ENCODE measurements around the gene LENG8.

DNA sequence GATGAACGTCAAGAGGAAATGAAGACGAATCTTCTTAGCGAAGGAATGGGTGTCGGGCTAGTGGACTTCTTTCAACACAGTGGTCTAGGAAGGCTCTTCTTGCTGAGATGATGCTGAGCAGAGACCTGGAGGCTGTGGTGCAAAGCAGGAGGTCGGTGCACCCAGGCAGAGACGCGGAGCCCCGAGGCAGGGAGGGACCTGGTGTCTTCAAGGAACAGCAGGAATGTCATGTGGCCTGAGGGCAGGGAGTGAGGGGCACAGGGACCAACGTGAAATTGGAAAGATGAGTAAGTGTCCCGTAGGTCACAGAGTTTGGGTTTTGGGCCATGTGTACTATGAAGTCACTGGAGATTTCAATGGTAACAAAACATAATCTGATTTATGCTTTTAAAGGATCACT is 35.5 kb downstream of the LENG8 start:
- TF ChIP-seq, protein P1, sequence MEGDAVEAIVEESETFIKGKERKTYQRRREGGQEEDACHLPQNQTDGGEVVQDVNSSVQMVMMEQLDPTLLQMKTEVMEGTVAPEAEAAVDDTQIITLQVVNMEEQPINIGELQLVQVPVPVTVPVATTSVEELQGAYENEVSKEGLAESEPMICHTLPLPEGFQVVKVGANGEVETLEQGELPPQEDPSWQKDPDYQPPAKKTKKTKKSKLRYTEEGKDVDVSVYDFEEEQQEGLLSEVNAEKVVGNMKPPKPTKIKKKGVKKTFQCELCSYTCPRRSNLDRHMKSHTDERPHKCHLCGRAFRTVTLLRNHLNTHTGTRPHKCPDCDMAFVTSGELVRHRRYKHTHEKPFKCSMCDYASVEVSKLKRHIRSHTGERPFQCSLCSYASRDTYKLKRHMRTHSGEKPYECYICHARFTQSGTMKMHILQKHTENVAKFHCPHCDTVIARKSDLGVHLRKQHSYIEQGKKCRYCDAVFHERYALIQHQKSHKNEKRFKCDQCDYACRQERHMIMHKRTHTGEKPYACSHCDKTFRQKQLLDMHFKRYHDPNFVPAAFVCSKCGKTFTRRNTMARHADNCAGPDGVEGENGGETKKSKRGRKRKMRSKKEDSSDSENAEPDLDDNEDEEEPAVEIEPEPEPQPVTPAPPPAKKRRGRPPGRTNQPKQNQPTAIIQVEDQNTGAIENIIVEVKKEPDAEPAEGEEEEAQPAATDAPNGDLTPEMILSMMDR (IDR thresholded peaks at IDR 0.05) = no peak
- TF ChIP-seq EZH2 (IDR thresholded peaks at IDR 0.05) (no peak), EZH2phosphoT487 (IDR thresholded peaks at IDR 0.05) (no peak)
